HG03575 (cell line): ENCODE measurements around the gene SLCO2A1.

ENCODE experiments used
- ATAC-seq: cut with Tn5 transposase; IDR thresholded peaks from one replicate; pipeline ENCODE4 v1.9.1; 2021; ENCODE audit not compliant: unreplicated experiment, insufficient number of reproducible peaks, low FRiP score; ENCODE audit errors: extremely low read depth

Gene SLCO2A1

DNA sequence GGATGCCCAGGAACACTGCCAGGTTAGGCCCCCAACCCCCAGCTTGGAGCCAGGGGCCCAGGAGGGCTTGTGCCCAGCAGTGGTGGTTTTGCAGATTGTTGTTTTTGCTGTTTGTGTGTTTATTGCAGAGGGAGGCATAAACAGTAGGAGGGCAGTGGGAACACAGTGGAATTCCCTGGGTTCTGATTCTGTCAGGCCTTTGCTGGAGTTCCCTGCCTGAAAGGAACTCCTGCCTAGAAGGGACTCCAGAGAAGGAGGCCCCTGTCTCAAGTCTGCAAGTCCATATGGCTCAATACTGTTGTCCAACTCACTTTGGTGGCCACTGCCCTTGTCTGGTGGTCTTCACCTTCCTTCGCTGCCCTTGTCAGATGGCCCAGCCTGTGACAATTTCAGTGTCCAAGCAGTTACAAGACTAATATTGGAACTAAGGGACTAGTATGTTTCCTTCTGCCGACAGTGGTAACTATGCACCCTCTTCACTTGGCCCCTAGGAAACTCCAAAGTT lies 86.6 kb downstream of the SLCO2A1 start:
- no peak for ATAC-seq

DNA sequence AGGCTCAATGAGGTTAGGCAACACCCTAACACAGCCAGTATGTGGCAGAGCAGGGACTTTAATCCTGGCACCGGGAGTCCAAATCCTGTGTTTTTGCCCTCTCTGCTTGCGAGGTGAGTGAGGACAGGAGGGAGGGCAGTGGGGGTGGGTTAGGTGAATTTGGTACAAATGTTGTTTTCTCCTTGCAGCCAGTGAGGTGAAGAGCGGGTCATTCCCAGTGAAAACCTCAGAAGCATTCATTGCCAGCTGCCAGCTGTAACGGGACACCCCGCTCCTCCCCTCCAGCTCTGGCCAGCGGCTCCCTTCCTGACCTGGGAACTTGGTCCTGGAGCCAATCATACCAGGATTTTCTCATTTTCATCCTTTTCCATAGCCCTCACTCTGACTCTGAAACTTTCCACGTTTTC lies 88.3 kb downstream of the SLCO2A1 start:
- ATAC-seq = no peak

GRCh38 chr3:133940536-133940935 lies 89.2 kb downstream of the SLCO2A1 start:
- ATAC-seq = no peak

- no peak for ATAC-seq
Observed at GRCh38 chr3:133939463-133939835, 90.3 kb downstream of the SLCO2A1 start.

- no peak for ATAC-seq
Observed at GRCh38 chr3:133938770-133939462, 90.8 kb downstream of the SLCO2A1 start.

- no peak for ATAC-seq
Observed at GRCh38 chr3:133937756-133938601, 91.7 kb downstream of the SLCO2A1 start.

DNA sequence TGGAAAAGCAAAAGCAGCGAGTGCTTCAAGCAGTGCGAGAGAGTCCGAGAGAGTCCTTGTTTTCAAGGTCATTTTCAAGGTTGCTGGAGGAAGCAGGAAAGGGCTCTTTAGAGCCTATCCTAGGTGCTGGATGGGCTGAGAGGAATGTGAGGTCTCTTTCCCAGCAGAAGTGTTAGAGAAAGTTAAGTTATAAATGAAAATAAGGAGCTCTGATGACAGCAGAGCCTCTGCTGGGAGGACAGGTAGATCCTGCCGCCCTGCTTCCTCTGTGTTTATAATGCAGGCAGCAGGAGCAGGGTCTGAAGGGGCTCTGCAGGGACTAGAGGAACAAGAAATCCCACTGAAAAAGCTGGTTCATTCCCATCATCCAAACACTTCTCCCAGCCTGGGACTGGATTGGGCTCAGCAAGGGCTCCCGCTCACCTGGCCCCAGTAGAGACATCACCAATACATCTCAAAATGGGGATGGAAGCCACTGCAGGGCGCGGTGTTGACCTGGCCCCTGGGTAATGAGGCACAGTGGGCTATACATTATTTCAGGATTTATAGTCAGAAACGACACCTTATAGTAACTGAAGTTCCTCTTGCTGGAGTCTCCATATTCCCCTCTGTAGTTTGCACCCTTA lies 92.6 kb downstream of the SLCO2A1 start:
- ATAC-seq = no peak

GRCh38 chr3:133935843-133936769 lies 93.6 kb downstream of the SLCO2A1 start:
- ATAC-seq = no peak

DNA sequence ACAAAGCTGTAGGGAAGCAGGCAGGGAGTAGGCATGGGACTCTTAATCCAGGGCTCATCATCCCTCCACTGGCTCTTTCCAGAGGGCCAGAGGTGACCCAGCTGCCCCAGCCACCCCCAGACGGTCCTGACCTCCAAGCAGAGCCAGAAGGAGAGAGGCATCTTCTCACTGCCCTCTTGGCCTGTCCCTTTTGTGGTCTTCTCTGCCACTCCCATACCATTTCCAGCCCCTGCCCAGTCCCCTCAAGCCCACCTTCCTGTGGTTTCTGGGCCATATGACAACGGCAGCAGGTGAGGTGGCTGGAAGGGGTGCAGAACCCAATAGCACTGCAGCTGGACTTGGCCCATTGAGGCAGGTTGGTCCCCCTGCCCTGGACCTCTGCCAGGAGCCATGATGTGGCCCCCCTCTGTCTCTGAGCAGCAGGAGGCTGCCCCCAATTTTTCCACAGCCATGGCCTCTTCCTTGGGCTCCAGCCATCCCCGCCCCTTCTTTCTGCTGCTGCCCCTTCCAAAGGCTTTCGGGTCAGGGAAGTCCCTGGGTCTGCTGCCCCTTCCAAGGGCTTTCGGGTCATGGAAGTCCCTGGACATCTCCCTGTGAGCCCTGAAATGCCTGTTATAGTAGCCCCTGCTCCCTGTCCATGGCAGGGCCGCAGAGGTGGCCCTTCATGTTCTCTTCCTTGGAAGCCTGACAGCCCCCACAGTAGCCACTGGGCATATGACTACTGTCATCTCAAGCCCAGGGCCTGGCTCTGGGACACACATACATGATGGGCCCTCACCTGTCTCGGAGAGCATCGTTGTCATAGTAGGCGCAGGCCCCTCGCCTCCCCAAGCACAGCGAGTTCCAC lies 94.5 kb downstream of the SLCO2A1 start:
- ATAC-seq = no peak

DNA sequence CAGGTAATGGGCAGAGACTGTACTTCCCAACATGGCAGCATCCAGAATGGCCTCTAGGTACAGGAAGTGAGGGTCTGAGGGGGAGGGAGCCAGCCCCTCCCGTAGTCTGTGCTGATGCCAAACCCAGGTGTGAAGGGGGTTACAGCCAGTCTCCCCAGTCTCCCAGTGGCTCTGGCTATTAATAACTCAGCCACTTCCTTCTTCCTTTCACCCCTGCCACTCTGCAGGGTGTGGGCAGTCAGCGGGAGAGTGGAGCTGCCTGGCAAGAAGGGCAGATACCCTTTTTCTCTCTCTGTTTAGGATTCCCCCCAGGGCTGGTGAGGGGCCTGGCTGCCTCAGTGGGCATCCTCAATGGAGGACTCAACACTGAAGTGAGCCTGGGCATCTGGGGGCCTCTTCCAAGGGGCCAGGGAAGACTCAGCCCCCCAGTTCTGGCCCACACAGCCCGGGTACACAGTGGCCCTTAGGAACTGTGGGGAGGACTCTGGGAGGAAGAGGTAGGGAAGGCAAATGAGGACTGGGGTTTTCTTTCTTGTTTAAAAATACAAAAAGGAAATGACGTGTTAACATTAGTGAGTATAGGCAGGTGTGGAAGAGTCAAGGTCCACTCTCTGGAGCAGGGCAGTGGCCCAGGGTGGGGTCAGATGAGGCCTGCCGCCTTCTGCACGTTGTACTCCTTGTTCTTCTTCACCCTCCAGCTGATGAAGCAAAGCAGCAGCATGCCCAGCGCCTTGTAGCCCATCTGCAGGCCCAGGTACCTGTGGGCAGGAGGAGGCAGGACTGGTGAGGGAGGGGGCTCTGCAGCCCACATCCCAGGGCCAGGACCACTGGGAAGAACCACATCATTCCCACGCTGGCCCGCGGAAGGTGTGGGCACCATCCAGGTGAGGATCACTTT lies 95.4 kb downstream of the SLCO2A1 start:
- ATAC-seq = no peak

DNA sequence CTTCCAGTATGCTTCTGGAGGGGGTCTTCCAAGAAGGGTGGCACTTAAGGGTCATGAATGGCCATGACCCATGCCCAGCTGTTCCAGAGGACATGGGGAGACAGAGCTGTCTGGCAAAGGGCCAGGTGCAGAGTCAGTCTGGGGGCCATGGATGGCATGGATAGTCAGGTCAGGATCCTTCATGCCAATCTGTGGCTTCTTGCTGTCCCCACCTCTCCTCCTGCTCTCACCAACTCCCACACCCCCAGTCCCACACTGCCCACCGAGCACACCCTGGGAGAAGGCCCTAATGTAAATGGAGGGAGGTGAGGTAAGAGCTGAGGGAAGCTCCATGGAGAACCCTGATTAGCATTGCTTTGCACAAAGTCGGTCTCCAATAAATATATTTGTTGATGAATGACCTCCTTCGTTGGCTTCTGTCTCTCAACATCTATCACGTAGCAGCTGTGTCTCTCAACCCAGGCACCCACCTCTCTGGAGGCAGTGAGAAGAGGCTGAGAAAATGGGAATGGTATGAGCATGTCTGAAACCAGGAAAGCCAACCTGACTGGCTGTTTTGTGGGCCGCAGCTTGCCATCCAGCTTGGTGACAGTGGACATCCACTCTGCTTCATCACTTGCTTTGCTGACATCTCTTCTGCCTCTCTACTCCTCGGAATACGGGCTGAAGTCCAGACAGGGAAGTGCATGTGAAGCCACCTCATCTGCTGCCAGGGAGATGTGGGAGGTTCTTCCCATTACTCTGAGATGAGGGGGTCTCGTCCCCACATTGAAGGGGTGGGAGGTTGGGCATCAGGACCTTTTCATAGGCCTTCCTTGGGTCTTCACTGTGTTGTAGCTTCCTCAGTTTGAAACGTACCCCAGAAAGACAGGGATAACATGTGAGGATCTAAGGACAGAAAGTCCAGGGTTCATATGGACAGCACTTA lies 96.4 kb downstream of the SLCO2A1 start:
- no peak for ATAC-seq

- no peak for ATAC-seq
Observed at GRCh38 chr3:133932009-133932408, 97.7 kb downstream of the SLCO2A1 start.

- ATAC-seq = no peak
Observed at GRCh38 chr3:133931084-133931483, 98.6 kb downstream of the SLCO2A1 start.

DNA sequence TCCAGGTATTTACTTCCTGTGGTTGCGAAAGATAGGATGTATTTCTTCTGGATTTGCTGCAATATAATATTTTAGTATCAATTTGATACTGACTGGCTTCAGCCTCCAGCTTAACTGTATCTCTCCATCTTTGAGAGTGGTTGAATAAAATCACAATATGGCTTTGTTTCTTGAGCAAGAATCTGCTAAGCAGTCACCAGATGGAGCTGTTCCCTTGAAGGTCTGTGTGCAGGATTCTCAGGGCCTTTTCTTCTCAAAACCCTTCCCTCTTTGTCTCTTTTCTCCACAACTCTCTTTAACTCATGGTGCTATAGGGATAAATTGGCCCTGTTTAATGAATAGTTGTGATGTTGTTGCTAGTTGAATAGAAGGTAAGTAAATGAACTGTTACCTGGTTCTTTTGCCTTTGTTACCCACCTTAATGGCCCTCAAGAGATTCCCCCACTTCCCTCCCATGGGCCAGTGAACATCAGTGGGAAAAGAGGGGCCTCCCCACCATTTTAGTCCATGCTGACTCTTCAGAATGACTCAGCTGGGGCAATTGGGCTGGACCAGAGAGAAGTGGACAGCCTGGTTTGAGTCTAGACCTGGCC lies 99.3 kb downstream of the SLCO2A1 start:
- ATAC-seq = no peak

- no peak for ATAC-seq
Observed at GRCh38 chr3:133928903-133929607, 100.7 kb downstream of the SLCO2A1 start.
